Endometrial microvascular endothelial cells (primary cell): ENCODE data around the gene ZC3H18. TPM values are rescaled to one million over a fixed set of nuclear protein-coding genes. Genes with fewer than 3 reads are reported as not detected.

ENCODE experiments used
- in situ Hi-C: cut with HindIII; loops from 2 replicates; pipeline ENCODE4 v1.10.0; 2017; ENCODE audit warnings: low sequenced_read_pairs, low pct_unique_long_range_greater_than_20kb; ENCODE audit errors: inconsistent ontology term
- total RNA-seq: library from RNA; depleted of rRNA; stranded (reverse); fragments of >200 nt; gene quantifications from one replicate; pipeline ENCODE4 v1.2.3, GENCODE V29; 2015; ENCODE audit errors: inconsistent ontology term

The ZC3H18 gene
- total RNA-seq, 1 donor from 2014 or later, result 13.1 TPM

DNA sequence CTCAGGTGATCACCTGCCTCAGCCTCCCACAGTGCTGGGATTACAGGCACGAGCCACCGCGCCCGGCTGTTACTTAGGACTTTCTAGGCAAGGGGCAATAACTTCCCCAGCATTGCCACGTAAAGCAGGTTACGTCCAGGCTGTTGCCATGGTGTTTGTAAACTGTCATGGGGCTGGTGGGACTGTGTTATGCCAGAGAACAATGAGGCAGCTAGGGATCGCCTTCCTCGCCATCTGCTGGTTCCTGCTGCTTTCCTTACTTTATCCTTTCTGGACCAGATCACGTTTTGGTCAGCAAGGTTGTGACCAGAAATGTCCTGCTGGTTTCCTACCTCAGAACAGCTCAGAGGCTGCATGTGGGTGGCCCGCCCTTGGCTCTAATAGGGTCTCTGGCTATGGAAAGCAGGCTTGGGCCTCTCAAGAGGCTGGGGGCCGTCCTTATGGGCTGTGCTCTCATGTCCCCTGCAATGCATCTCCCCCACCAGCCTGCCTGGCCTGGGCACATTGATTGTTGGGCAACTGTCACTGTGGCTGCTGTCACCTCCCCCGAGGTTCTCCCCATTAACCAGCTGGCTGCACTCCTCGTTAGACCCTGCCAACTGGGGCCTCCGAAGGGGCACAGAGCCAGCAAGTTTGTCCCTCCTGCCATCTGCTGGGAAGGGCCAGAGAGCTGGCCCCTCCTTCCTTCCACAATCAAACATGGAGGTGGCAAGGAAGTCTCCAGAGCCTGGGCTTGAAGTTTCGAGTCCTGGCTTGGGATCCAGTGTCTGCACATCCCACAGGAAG, 28.2 kb upstream of the ZC3H18 start:
- in situ Hi-C loops, result loop anchor here (25.0 kb wide), 1 partner anchor 105 kb away; no protein-coding TSS in a partner anchor

DNA sequence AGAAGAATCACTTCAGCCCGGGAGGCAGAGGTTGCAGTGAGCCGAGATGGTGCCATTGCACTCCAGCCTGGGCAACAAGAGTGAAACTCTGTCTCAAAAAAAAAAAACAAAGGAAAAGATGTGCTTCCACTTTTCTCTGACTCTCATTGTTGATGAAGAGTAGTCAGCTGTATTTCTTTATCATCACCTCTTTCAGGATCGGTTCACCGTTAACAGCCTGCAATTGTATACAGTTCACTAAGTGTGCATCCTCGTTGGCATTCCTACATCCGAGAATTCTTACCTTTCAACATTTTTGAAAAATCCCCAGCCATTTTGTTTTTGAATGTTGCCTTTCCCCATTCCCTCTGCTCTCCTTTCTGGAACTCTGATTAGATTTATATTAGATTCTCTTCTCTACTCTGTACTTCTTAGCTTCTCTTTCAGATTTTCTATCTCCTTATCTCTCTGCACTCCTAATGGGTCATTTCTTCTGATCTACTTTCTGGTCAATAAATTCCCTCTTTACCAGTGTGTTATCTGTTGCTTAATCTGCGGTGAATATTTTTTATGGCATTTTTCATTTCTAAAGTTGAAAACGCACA, 26.9 kb upstream of the ZC3H18 start:
- in situ Hi-C loops, result loop anchor here (25.0 kb wide), 1 partner anchor 106 kb away; no protein-coding TSS in a partner anchor

DNA sequence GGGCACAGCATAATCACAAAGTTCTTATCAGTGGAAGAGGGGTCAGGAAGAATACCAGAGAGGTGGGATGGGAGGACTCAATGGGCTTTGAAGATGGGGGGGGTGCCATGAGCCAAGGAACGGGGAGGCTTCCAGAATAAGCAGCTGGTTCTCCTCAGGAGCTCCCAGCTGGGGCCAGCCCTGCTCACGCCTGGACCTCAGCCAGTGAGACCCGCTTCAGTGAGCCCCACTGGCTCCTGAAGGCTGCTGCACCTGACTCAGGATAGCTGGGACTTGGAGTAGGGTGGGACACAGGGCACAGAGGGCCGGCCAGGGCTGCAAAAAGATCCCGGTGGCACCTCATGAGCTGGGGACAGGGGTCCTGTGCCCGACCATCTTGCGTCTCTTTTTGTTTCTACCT, 24.4 kb upstream of the ZC3H18 start:
- in situ Hi-C loops, result loop anchor here (25.0 kb wide), 1 partner anchor 108 kb away; no protein-coding TSS in a partner anchor

DNA sequence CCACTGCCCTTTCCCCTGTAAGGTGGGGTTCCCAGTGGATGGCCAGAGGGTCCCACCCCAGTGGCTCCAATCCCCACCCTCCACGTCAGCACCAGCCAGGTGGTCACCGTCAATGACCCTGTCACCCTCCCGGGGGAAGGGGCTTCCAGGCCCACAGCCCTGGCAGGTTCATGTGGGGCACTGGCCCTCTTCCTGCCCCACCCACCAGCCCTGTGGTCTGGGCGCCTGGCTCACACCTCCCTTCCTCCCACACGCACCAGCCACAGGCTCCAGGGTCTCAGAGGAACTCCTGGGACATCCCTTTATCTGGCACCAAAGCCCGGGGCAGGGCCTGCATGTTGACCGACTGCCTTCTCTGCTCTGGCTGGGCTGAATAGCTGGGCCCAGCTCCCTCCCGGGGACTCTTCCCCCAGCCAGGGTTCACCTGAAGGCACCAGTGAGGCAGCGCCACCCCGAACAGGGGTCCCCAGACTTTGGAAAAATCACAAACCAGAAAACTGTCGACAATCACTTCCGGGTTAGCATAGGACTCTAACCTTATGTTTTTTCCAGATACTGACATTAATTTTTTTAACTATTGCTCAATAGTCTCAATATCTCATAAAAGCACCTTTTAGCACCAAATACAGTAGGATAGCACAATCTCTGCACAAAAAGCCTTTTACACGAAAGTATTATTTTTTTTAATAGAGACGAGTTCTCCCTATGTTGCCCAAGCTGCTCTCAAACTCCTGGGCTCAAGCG, 21.9 kb upstream of the ZC3H18 start:
- in situ Hi-C loops, result loop anchor here (25.0 kb wide), 1 partner anchor 111 kb away; no protein-coding TSS in a partner anchor

DNA sequence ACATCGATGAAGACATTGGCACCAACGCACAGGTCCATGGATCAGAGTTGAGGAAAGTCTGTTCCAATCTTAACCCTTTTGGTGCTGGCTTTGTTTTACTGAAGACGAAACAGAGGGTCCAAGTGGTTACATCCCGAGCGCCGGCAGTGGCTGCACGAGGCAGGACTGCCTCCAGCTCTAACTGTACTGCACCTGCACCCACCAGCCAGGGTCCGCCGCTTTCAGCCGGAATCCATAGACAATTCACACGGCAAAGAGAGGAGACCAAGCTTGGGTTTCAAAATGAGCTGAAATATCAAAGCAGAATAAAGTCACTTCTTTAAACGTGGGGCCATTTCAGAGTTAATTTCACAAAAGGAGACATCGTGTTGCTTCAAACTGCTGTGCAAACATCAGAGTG, 21.2 kb upstream of the ZC3H18 start:
- in situ Hi-C loops, result loop anchor here (25.0 kb wide), 1 partner anchor 112 kb away; no protein-coding TSS in a partner anchor

DNA sequence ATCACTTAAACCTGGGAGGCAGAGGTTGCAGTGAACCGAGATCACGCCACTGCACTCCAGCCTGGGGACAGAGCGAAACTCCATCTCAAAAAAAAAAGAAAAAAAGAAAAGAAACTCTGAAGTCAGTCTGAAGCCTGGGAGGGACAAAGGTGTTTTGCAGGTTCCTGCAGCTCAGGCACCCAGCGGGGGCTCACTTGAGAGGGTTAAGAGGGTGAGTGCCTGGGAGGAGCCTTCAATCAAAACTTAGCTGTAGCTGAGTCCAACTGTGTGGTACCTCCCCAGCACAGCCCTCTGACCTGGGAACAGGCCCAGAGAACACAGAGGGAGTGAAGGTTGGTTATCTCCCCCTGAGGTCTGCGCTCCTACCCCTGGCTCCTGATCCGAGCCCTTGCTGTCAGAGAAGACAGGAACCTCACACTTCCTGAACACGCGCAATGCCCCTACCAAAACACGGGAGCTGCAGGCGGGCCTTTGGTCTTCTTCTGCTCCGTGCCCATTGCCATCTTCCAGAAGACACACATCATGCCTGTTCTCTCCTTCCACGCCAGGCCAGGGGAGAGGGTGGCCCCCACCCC, 20.4 kb upstream of the ZC3H18 start:
- in situ Hi-C loops, result loop anchor here (25.0 kb wide), 1 partner anchor 112 kb away; no protein-coding TSS in a partner anchor

DNA sequence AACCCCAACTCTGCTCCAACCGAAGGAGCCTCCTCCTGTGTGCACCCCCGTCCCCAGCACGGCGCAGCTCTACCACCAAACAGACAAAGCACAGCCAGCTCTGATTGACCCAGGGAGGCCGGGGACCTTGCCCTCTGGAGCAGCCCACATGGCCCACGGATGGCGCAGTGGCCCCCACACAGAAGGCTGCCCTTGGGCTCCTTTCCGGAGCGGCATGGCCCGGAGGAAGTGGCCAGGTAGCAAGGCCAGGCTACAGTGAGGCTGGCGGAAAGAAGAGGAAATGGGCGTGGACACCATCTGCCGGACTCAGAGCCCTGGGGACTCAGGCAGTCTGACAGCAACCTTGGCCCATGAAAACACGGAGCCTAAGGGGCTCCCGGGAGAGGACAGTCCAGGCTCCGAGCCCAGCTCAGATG, 19.9 kb upstream of the ZC3H18 start:
- in situ Hi-C loops, result no loop called here

DNA sequence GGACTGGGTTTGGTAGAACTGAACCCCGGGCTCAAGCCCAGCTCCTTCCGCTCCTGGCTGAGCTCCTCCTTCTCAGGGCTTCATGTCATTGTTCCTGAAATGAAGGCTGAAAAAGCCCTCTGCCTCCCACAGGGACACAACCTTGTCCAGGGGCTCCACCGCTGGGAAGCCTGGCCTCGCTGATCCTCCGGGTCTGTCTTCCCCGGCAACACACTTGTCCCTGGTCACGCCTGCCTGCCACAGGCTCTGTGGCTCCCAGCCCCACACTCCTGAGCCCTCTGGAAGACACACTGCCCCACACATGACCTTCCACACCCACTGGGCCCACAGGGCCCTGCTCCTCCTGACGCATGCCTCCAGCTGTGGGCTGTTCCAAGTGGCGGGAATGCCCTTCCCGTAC, 18.0 kb upstream of the ZC3H18 start:
- in situ Hi-C loops, result no loop called here

DNA sequence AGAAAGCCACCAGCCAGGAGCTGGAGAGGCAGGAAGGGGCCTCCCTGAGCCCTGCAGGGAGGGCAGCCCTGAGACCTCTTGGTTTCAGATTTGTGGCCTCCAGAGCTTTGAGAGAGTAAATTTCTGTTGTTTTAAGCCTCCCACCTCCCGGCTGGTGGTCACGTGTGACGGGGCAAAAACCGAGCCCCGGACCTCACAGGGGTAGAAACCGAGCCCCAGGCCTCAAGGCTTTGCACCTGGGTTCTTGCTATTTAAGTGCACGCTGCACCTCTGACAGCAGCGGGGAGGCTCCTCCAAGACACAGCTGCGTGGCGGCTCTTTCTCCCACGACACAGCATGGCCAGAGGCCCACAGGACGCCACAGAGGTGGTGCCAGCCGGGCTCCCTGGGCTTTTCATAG, 17.4 kb upstream of the ZC3H18 start:
- in situ Hi-C loops, result no loop called here

DNA sequence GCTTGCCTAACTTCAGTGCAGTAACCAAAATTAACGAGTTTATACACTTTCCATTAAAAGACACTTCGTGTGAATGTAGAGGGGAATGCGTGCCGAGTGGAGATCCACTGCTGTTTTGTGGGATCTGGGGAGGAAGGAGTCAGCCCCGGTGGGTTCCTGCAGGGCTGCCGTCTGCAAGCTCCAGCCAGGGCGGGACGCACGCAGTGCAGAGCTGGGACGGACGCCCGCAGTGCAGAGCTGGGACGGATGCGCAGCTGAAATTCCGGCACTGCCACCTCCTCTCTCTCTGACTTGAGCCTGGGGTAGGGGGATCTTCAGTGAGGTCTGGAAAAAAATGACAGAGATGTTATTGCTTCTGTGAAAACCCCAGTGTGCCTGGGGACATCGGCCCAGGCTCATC, 16.5 kb upstream of the ZC3H18 start:
- in situ Hi-C loops, result no loop called here

DNA sequence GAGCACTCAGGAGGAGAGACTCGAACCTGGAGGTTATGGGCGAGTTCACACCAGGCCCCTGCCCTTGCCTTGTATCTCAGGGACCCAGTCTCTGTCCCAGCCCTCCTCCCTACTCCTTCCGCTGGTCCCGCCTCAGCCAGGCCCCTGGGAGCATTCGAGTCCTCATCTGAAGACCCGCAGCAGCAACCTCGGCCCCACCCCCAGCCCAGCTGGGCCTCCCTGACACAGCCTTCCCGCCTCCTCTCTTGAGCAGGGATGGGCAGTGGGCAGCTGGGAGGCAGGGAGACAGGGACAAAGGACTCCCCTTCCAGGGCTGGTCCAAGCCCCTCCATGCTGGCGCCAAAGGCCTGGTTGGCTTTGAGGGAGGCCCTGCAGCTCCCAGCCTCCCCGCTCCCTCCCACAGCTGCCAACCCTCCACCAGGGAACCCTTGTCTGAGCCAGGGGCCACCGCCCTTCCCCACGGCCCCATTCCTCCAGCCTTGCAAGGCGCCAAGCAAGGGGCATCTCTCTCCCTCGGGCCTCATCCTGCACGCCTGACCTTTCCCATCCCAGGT, 15.4 kb upstream of the ZC3H18 start:
- in situ Hi-C loops, result no loop called here

DNA sequence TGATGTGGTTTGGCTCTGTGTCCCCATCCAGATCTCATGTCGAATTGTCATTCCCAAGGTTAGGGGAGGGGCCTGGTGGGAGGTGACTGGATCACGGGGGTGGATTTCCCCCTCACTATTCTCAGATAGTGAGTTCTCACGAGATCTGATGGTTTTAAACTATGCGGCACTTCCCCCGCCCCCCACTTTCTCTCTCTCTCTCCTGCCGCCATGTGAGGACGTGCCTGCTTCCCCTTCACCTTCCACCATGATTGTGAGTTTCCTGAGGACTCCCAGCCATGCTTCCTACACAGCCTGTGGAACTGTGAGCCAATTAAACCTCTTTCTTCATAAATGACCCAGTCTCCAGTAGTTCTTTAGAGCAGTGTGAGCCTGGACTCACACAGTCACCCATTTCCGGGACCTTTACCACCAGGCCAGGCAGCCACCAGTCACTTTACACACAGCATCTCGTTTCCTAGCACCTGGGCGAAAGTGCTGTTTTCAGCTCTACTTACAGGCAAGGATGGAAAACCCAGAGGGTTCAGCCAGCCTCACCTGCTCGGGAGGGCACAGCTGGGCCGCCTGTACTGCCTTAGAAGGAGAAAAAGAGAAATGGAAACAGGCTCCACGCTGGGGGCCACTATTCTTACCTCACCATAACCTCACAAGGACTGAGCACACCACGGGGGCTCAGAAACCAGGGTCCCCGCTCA, 13.8 kb upstream of the ZC3H18 start:
- in situ Hi-C loops, result no loop called here

DNA sequence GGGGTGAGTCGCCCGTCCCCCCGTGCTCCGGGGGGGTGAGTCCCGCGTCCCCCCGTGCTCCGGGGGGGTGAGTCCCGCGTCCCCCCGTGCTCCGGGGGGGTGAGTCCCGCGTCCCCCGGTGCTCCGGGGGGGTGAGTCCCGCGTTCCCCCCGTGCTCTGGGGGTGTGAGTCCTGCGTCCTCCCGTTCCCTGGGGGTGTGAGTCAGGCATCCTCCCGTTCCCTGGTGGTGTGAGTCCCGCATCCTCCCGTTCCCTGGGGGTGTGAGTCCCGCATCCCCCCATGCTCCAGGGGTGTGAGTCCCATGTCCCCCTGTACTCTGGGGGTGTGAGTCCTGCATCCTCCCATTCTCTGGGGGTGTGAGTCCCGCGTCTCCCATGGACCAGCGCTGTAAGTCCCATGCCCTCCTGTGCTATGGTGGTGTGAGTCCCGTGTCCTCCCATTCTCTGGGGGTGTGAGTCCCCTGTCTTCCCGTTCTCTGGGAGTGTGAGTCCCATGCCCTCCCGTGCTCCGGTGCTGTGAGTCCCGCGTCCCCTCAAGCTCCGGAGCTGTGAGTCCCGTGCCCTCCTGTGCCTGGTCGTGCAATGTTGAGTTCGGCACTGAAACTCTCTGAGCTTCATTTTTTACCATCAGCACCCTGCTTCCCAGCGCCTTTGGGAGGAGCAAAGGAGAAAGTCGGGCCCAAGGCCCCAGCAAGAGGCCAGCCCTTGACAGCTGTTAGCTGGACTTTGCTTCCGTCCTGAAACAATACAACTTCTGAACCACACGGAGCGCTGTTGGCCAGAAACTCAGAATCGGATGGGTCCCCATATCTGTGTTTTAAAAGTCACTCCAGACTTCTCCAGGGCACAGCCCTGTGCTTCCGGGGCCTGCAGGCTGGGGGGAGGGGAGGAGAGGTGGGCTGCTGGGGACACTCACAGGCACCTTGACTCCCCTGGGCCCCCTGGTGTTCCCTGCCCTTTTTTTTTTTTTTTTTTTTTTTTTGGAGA, 11.5 kb upstream of the ZC3H18 start:
- in situ Hi-C loops, result no loop called here

DNA sequence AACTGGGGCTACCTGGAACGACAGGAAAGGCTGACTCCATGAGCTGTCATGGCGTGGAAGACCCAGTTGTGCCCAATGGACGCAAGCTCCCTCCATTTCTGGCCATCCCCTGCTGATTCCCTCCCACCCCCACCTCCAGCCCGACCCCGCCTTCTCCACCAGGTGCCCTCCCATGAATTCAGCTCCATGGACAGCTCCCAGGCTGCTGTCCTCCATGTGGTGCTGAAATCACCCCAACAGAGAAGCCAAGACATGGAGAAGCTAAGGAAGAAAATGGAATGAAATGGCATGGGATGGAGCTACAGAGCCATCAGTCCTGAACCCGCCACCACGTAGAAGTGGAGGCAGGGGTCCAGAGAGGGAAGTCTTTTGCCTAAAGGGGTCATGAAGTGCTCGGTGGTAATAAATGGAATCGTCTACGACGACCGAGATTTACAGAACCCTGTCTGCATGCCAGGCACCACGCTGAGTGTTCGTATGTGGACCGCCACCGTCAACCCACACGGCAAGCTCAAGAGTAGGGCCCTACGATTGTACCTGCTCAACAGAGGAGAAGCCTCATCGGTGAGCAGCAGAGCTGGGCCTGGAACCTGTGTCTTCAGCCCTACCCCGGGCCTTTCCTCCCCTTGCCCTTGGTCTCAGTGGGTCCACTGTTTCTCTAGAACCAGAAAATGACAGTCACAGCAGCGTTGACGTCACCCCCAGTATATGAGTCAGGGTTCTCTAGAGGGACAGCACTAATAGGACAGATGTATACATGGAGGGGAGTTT, 9.3 kb upstream of the ZC3H18 start:
- in situ Hi-C loops, result no loop called here

DNA sequence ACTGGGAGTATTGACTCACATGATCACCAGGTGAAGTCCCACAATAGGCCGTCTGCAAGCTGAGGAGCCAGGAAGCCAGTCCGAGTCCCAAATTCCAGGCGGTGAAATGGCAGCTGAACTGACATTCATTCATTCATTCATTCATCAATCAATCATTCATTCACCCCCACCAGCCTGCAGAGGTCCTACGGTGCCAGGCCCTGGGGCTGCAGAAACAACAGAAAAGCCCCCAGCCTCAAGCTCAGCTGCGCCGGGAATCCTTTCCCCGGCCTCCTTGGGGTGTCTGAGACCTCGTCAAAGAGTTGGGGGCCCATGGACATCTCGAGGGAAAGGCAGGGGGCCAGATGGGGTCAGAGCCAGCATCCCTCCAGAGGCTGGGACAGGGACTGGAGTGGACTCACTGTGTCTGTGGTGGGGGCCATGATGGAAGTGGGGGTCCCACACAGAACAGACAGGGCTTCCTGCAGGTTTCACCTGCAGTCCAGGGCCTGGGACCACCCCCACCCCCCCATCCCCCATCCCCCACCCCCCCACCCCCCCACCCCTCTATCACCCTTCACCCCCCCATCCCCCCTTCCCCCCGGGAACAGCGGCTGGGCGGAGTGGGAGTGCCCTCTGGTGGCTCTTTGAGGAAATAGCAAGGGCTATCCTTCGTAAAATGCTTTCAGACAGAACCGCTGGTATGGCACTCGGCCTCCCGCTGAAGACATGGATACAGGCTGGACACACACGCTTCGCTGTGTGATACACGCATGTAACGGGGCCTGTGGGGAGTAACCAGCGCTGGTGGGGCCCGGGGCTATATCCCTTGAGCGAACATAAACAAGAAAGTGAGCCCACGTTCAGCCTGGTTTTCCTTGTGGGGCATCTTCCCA, 8.5 kb upstream of the ZC3H18 start:
- in situ Hi-C loops, result no loop called here

DNA sequence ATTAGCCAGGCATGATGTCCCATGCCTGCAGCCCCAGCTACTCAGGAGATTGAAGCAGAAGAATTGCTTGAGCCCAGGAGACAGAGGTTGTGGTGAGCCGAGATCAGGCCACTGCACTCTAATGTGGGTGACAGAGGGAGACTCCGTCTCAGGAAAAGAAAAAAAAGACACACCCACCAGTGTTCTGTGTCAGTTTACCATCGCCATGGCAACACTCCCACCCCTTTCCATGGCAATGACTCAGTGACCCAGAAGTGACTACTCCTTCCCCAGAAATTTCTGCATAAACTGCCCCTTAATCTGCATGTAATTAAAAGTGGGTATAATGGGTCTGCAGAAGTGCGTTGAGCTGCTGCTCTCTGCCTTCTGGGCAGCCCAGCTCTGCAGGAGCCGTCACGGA, 4.0 kb upstream of the ZC3H18 start:
- in situ Hi-C loops, result no loop called here
